Esophagus squamous epithelium (tissue), 5 donors: Measurements from ENCODE around the gene CHMP1A. TPM values are rescaled to one million over a fixed set of nuclear protein-coding genes. Genes with fewer than 3 reads are reported as not detected.

Source experiments
- DNase-seq: peaks from one replicate; lab custom pipeline; 2025; lab: John Stamatoyannopoulos, UW
- H3K27ac ChIP-seq, 4 donors: fragments of 200-600 bp; sonication (generic); one replicate each; pipeline ENCODE4 v1.5.1; 2016 to 2019; ENCODE audit warnings: mild to moderate bottlenecking in 1 of 4
- H3K27me3 ChIP-seq, 4 donors: fragments of 200-600 bp; sonication (generic); 1 replicate in 3 of 4; 2 replicates in 1 of 4; pipeline versions ENCODE4 v1.5.1 to v1.6.0; 2017 to 2021; ENCODE audit warnings: antibody characterized with exemption in 1 of 4
- H3K36me3 ChIP-seq, 3 donors: fragments of 200-600 bp; sonication (generic); one replicate each; pipeline ENCODE4 v1.5.1; 2016 to 2019
- H3K4me1 ChIP-seq, 3 donors: fragments of 200-600 bp; sonication (generic); one replicate each; pipeline ENCODE4 v1.5.1; 2017 to 2019
- H3K4me3 ChIP-seq, 4 donors: fragments of 200-600 bp; sonication (generic); 1 replicate in 3 of 4; 2 replicates in 1 of 4; pipeline ENCODE4 v1.5.1; 2016 to 2019; ENCODE audit warnings: mild to moderate bottlenecking in 2 of 4, moderate library complexity in 1 of 4
- H3K9me3 ChIP-seq, 3 donors: fragments of 200-600 bp; sonication (generic); one replicate each; pipeline ENCODE4 v1.5.1; 2016 to 2019
- POLR2A ChIP-seq, 4 donors: fragments of 450-650 bp; IDR thresholded peaks; one replicate each; pipeline ENCODE4 v1.6.1; 2017; ENCODE audit warnings: antibody characterized with exemption in 4 of 4, mild to moderate bottlenecking in 4 of 4, moderate library complexity in 3 of 4
- WGBS, 2 donors: methylation state at CpG; one replicate each; pipeline ENCODE4 v1.1.5; 2018; 5-methylcytosine and 5-hydroxymethylcytosine counted together
- intact Hi-C: fragments of 100-400 bp; cut with DNase I; formaldehyde crosslinking; loops from one replicate; pipeline ENCODE4 v1.15.0; 2022
- total RNA-seq, 4 donors: library from RNA; depleted of rRNA; stranded (reverse); fragments of >200 nt; gene quantifications; one replicate each; pipeline ENCODE4 v1.1.0, GENCODE V29; 2016
- TF ChIP-seq, protein P1 (sequence below), 6 experiments: fragments of 450-650 bp in 4 of 6; fragments of 200-600 bp in 2 of 6; sonication (generic) in 2 of 6; IDR thresholded peaks; one replicate each; pipeline ENCODE4 v1.5.1; 2016 to 2019; ENCODE audit warnings: antibody characterized with exemption in 6 of 6, mild to moderate bottlenecking in 4 of 6, moderate library complexity in 4 of 6
- donor health status: DM: yes; HTN: yes; CAD: no.

Gene CHMP1A
- total RNA-seq: 100 to 1,000 TPM in 2 of 4 donors, 10 to 100 TPM in 2; 83.0 to 116 (median 104) TPM

DNA sequence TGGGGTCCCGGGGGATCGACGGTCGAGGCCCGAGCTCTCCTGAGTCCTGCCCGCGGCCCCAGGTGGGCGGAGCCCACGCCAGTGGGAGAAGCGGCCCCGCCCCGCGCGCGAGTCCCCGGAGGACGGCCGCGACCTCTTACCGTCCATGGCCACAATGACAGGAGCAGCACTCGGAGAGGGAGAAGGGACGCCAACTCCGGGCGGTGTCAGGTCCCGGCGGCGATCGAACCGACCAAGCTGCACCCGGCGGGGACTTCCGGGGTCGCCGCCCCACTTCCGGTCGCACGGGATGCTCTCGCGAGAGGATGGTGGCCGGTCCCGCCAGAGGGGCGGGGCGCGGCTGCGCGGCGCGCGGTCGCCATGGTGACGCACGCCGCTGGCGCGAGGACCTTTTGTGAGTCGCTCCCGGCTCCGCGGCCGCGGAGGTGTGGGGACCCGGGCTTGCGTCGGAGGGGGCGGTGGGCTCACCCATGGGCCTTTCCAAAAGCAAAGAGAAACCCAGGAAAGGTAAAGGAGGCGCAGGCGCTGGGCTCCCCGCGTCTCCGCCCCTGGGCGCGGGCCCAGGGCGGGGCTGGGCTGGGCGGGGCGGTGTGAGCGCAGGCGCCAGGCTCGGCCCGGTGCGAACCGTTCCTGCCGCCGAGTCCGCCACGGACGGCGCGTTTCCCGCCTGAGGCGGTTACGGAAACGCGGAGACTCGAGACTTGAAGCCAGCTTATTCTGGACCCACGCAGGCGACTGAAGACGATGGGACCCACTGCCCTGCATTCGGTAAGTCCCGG is at the start of gene CHMP1A, which contains the start of gene SPATA33:
TSS of gene CHMP1A (minus strand) at position 267 of the 779 bp plus-strand sequence. CDS start at position 147, 120 bp downstream.
TSS of gene SPATA33 (plus strand) at position 395 of the 779 bp plus-strand sequence. CDS start at position 471, 76 bp downstream.
- 0% methylated on average over 15 of the region's 99 CpGs; no CpG with 5 or more reads in 1 of the 2 donors for WGBS, 2 donors
- H3K27ac ChIP-seq: peak within 1 kb of the TSS; percentile 89 to 95 (median 93)
- peaks cover 0 to 45% (median 0%) of the 10 kb centered on the region in 3 donors for H3K36me3 ChIP-seq
- intact Hi-C loops: no loop called here
- H3K4me1 ChIP-seq: peaks cover 13 to 39% (median 15%) of the 10 kb centered on the region in 3 donors
- H3K4me3 ChIP-seq: peak within 1 kb of the TSS; percentile 91 to 99 (median 98)
- TF ChIP-seq POLR2A (IDR thresholded peaks at IDR 0.05): peak in 3 of 4 donors; percentile 36 to 43 (median 39)
- TF ChIP-seq, protein P1, sequence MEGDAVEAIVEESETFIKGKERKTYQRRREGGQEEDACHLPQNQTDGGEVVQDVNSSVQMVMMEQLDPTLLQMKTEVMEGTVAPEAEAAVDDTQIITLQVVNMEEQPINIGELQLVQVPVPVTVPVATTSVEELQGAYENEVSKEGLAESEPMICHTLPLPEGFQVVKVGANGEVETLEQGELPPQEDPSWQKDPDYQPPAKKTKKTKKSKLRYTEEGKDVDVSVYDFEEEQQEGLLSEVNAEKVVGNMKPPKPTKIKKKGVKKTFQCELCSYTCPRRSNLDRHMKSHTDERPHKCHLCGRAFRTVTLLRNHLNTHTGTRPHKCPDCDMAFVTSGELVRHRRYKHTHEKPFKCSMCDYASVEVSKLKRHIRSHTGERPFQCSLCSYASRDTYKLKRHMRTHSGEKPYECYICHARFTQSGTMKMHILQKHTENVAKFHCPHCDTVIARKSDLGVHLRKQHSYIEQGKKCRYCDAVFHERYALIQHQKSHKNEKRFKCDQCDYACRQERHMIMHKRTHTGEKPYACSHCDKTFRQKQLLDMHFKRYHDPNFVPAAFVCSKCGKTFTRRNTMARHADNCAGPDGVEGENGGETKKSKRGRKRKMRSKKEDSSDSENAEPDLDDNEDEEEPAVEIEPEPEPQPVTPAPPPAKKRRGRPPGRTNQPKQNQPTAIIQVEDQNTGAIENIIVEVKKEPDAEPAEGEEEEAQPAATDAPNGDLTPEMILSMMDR (IDR thresholded peaks at IDR 0.05): no peak
- peak; percentile 48 for DNase-seq
- no peaks in the 10 kb centered on the region for H3K9me3 ChIP-seq
- no peaks in the 10 kb centered on the region for H3K27me3 ChIP-seq

DNA sequence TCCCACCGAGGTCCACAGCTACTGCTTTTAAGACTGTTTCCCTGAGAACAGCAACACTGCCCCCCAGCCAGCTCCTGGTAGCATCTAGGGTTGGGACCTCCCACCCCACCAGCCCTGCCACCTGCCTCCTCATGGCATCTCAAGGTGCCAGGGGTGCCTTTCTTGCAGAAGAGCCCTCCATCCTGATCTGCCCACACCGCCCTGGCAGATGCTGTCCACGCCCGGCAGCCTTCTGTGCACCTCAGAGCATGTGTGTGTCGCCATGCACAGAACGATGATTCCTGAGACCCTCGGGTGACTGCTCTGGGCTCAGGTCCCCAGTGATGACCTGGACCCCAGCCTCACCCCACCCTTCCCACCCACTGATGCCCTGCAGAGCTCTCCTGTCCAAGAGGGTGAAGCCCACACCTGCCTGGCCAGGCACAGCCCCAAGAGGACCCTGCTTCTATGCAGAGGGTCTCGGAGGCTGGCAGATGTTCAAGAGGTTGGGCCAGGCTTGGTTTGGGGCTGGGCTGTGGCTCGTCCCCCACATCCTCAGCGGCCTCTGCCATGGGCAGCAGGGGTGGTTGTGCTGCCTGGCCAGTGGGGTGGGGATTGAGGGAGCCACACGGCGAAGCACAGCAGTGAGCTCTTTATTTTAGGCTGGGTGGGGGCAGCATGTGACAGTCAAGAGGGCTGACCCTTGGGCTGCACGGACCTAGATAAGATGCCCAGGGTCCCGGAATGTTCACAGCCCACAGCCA is 49.2 kb upstream of the CHMP1A start:
- Histone ChIP-seq H3K9me3 (no peaks in the 10 kb centered on the region), H3K4me1 (peaks cover 0 to 34% (median 1%) of the 10 kb centered on the region in 3 donors), H3K27ac (no peak overlapping the region), H3K36me3 (peaks cover 0 to 14% (median 0%) of the 10 kb centered on the region in 3 donors), H3K27me3 (peaks cover 0 to 18% (median 0%) of the 10 kb centered on the region in 4 donors), H3K4me3 (no peak overlapping the region)
- no peak for DNase-seq
- 72 to 85% methylated on average over 5 to 7 of the region's 14 CpGs for WGBS, 2 donors
- TF ChIP-seq, protein P1 (IDR thresholded peaks at IDR 0.05): no peak
- TF ChIP-seq POLR2A (IDR thresholded peaks at IDR 0.05): no peak
- intact Hi-C loops: loop anchor here (5.0 to 10.0 kb wide), 3 partner anchors 51 to 151 kb away; no protein-coding TSS in a partner anchor

DNA sequence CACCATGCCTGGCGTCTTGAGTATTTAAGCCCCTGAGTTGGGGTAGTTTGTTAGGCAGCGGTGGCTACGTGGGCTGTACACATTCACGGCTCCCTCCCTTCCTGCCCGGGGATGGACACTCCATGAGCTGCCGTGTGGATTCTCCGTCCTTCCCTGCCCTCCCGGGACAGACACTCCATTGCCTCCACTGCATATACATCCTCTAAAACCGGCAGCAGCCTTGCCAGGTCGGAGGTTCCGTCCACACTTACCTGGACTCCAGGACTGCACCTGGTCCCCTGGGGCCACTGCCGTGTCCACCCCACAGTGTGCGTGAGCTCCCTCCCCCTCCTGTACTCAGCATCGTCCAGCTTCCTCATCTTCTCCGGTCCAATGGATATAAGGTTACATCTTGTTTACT is 47.5 kb upstream of the CHMP1A start:
- H3K9me3 ChIP-seq: no peaks in the 10 kb centered on the region
- H3K36me3 ChIP-seq: peaks cover 0 to 14% (median 0%) of the 10 kb centered on the region in 3 donors
- H3K27ac ChIP-seq: no peak overlapping the region
- intact Hi-C loops: loop anchor here (5.0 to 10.0 kb wide), 3 partner anchors 52 to 152 kb away; no protein-coding TSS in a partner anchor
- DNase-seq: no peak
- TF ChIP-seq POLR2A (IDR thresholded peaks at IDR 0.05): no peak
- TF ChIP-seq, protein P1 (IDR thresholded peaks at IDR 0.05): no peak
- peaks cover 0 to 18% (median 0%) of the 10 kb centered on the region in 4 donors for H3K27me3 ChIP-seq
- peaks cover 8 to 42% (median 10%) of the 10 kb centered on the region in 3 donors for H3K4me1 ChIP-seq
- 71 to 74% methylated on average over 14 to 15 of the region's 15 CpGs for WGBS, 2 donors
- no peak overlapping the region for H3K4me3 ChIP-seq

DNA sequence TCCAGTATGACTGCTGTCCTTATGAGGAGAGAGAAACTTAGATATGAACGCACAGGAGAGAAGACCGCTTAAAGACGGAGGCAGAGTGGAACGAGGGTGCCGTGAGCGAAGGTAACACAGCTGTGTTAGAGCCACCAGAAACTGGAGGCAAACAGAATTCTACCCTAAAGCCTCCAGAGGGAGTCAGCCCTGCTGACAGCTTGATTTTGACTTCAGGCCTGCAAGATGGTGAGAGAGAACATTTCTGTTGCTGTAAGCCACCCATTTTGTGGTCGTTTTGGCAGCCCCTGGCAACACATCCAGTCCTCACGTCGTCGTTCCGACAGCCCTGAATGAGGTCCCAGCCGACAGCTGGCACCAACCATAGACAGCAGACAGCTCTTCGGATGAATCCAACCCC is 46.8 kb upstream of the CHMP1A start:
- 72 to 74% methylated on average over 12 of the region's 13 CpGs for WGBS, 2 donors
- intact Hi-C loops: loop anchor here (10.0 kb wide), 1 partner anchor 91 kb away; no protein-coding TSS in a partner anchor

More for the DNA sequence above, 46.8 kb upstream of the CHMP1A start:
- DNase-seq: no peak
- TF ChIP-seq, protein P1 (IDR thresholded peaks at IDR 0.05): no peak
- no peak for TF ChIP-seq POLR2A (IDR thresholded peaks at IDR 0.05)
- no peak overlapping the region for H3K27ac ChIP-seq
- no peak overlapping the region for H3K4me3 ChIP-seq
- H3K4me1 ChIP-seq: peaks cover 12 to 48% (median 16%) of the 10 kb centered on the region in 3 donors
- peaks cover 0 to 18% (median 0%) of the 10 kb centered on the region in 4 donors for H3K27me3 ChIP-seq
- H3K9me3 ChIP-seq: no peaks in the 10 kb centered on the region
- H3K36me3 ChIP-seq: peaks cover 0 to 14% (median 0%) of the 10 kb centered on the region in 3 donors
